ENCODE data around the gene ATN1.

Gene ATN1

GRCh38 chr12:6946920-6947374 is 19.2 kb downstream of the ATN1 start:
- no peak for DNase-seq

- DNase-seq: no peak
Observed at GRCh38 chr12:6947615-6948014, 19.9 kb downstream of the ATN1 start.

- DNase-seq: no peak
Observed at GRCh38 chr12:6948873-6949594, 21.3 kb downstream of the ATN1 start.

- no peak for DNase-seq
Observed at GRCh38 chr12:6950401-6950801, 22.6 kb downstream of the ATN1 start.

GRCh38 chr12:6950811-6951540 is 23.2 kb downstream of the ATN1 start, which contains the start of gene PTPN6:
Gene PTPN6 (plus strand): TSS chr12:6951356. CDS start chr12:6951513, 157 bp downstream.
- no peak for DNase-seq

- no peak for DNase-seq
Observed at GRCh38 chr12:6951551-6952120, 23.9 kb downstream of the ATN1 start.

GRCh38 chr12:6952121-6952862 is 24.5 kb downstream of the ATN1 start:
- no peak for DNase-seq

GRCh38 chr12:6952863-6953441 is 25.2 kb downstream of the ATN1 start:
- no peak for DNase-seq

GRCh38 chr12:6953442-6954315 is 25.9 kb downstream of the ATN1 start:
- DNase-seq: no peak

GRCh38 chr12:6954316-6955107 is 26.8 kb downstream of the ATN1 start:
- no peak for DNase-seq

GRCh38 chr12:6955108-6956020 is 27.6 kb downstream of the ATN1 start:
- DNase-seq: no peak

- DNase-seq: no peak
Observed at GRCh38 chr12:6956021-6956727, 28.4 kb downstream of the ATN1 start.

GRCh38 chr12:6957151-6957701 is 29.5 kb downstream of the ATN1 start:
- no peak for DNase-seq

- no peak for DNase-seq
Observed at GRCh38 chr12:6957741-6958608, 30.2 kb downstream of the ATN1 start.

- DNase-seq: no peak
Observed at GRCh38 chr12:6958609-6959057, 30.9 kb downstream of the ATN1 start.

- no peak for DNase-seq
Observed at GRCh38 chr12:6959058-6959804, 31.5 kb downstream of the ATN1 start.
